Activated CD8-positive, alpha-beta memory T cell treated with anti-CD3 and anti-CD28 coated beads, Interleukin-2, amount 50 U/mL, for 48 hours (primary cell): Measurements from ENCODE around the gene FOXD4.
"Not testable (repeated sequence)": the region's sequence is repeated elsewhere in the genome, so short reads cannot be mapped to it uniquely, and the experiment has no call there.

Experiments
- DNase-seq: peaks from one replicate; pipeline ENCODE4 v3.0.0-alpha.2; 2020

Gene FOXD4

GRCh38 chr9:90851-91250, 27.4 kb downstream of the FOXD4 start:
- not testable (repeated sequence) for DNase-seq

DNA sequence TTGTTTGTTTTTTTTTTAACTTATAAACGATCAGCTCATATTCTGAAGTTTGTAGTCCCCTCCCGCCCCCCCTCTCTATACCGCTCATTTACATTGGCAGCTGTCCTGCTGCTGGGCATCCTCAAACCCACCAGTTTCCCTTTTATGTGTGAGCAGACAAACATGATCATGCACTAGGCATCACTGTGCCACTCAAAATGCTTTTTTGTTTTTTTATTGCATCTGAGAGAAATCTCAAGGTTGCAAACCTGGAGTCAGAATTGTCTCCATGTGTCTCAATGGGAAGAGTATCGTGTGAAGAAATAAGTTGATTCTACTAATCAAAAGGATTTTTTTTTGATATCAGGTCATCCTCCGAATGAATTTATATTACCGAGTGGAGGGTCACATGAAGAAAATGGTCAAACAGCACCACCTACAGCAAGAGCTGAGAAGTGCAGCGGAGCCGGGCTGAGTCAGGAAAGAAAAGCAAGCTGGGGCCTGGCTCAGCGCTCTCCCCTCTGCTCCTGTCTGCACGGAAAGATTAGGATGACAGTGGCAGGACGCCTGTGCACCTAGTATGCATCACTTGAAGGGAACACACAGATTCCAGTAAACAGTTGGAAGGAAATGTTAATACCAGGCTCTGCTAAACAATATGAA, 29.7 kb downstream of the FOXD4 start:
- DNase-seq, result not testable (repeated sequence)

- DNase-seq, result not testable (repeated sequence)
Observed at GRCh38 chr9:87860-88259, 30.4 kb downstream of the FOXD4 start.

GRCh38 chr9:87105-87504, 31.1 kb downstream of the FOXD4 start:
- DNase-seq, result not testable (repeated sequence)

DNA sequence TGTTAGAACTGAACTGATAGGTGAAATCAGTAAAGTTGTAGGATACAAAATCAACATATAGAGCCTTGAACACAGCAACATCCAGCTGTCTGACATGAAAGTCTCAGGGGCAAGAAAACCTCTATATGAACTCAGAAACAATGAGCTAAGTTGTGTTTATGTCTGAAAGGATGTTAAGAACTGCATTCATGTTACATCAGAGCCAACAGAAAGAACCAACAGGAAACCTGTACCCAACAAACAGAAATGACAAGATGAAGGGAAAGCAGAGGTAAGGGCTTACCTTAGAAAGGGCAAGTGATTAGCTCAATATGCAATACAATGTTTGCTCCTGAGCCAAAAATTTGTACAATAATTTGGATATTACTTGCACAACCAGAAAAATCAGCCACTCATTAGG, 31.5 kb downstream of the FOXD4 start:
- DNase-seq, result not testable (repeated sequence)

GRCh38 chr9:82932-83689, 35.1 kb downstream of the FOXD4 start:
- DNase-seq, result not testable (repeated sequence)

- DNase-seq, result not testable (repeated sequence)
Observed at GRCh38 chr9:78333-78732, 39.9 kb downstream of the FOXD4 start.

DNA sequence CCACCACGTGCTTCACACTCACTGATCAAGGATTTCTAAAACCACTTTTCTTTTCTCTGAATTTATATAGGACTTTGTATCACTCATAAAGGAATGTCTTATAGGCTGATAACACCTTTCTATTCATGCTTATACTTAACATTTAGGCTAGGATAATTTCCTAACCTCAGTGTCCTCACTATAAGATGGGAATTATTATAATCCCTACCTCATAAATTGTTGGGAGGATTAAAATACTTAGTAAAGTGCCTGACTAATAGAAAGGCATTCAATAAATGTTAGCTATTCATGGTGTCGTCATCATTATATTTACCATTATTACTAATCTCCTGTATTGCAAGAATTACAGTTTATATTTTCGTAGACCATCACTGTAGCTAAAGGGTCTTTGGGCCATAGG, 41.8 kb downstream of the FOXD4 start:
- DNase-seq, result not testable (repeated sequence)

DNA sequence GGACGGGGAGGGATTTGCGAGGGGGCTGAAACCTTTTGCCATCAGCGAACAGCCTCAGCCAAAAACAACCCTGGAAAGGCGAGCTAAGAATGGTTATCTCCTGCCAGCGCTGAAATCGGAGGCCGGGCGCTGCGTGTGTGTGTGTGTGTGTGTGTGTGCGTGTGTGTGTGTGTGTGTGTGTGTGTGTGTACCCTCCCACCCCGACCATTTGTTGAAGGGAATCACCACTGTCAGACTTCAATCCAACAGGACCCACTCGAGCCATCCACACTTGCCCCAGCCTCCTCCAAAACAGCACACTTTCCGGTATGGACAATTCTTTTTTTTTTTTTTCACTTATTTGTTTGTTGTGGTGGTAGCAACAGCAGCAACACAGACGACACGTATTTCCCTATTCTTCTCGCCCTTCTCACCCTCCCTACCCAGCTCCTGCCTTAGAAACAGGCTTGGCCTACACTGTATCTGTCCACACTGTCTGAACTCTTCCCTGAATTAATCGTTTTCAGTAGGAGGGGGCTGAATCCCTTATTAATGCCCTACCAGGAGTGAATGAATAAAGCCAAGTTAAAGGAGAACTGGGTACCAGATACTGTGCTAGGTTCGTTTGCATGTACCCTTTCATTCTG, 44.2 kb downstream of the FOXD4 start:
- DNase-seq, result not testable (repeated sequence)

GRCh38 chr9:73076-73899, 44.9 kb downstream of the FOXD4 start:
- DNase-seq, result peak; percentile 61
